ENCODE measurements around the gene DAB1.

The DAB1 gene

DNA sequence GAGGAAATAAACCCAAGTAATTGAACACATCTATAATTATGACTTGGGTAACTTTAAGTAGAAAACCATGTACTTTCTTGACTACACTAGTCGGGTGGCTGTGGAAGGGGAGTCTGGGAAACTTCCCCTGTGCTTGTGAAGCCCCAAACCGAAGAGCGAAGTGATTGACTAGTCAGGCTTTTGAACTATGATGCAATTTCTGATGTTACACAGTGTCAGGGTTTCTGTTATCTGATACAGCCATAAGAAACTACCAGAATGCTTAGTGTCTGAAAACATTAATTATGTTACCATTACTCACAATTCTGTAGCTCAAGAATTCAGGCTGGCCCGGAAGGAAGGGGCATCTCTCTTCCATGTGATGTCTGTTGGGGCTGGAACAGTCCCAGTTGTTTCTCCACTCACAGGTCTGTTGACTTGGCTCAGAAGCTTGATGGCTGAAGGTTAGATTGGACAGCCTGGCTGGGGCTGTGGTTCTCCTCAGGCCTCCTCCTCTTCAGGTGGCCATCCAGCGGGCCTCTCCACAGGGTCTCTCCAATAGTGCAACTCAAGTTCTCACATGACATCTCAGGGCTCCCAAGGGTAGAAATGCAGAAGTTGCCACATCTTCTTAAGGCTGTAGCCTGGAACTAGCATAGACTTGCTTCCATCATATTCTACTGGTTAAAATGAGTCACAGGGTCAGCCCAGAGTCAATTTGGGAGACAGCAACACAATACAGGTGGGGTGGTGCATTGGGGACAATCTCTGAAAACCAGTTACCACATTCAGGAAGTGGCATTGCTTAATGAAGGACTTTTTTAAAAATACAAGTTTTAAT lies 449.7 kb downstream of the DAB1 start:
- DNase-seq (ENCODE audit: low spot score) = no peak

DNA sequence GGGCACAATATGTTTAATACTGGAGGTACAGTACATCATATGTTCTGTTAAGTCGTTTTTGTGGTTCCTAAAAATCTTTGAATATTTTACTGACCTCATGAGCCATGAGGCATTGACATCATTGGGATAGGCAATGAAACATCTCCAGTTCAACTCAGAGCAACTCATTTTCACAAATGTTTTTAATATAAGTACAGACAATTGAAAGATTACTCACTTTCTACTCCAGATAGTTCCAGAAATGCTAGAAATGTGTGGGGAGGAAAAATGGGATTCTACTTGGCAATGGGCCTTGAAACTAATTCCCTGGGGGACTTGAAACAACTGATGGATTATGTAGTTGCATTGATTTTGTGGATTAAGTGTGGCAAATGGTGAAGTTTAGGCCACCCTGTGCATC lies 450.9 kb downstream of the DAB1 start:
- no peak for DNase-seq (ENCODE audit: low spot score)

DNA sequence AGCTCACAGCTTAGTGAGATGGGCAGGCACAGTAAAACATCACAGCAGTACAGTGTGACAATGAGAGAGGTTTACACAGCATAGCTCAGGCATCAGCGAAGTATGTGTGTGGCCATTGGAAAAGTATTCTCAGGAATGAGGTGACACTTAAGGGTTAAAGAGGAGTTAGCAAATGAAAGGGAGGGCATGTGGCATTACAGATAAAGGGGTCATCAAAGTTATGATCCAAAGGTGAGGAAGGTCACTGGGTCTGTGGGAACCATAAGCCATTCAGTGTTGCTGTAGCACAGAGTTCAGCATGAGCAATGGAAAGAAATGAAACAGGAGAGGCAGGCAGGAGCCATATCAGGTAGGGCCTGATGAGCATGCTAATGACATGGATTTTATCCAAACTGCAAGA lies 453.6 kb downstream of the DAB1 start:
- no peak for DNase-seq (ENCODE audit: low spot score)

DNA sequence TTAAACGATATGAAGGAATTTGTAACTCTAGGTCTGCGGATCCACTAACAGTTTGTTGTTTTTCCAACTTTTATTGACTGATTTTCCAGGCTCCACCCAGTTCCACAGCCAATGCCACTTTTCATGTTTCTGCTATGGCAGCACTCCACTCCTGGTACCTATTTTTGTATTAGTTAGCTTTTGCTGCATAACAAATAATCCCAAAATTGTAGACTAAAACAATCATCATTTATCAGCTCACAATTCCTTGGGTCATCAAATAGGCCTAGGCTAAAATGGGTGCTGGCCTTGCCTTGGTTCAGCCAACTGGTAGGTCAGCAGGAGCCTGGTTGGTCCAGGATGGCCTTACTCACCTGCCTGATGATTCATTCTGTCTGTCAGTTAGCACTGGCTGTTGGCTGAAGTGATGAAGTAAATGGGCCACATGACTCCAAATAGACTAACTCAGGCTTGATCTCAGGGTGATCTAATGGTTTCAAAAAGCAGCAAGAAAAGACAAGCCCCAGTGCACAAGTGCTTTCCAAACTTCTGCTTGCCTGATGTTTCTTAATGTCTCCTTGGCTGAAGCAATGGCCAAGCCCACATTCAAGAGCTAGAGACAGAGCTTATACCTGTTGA lies 454.9 kb downstream of the DAB1 start:
- no peak for DNase-seq (ENCODE audit: low spot score)

DNA sequence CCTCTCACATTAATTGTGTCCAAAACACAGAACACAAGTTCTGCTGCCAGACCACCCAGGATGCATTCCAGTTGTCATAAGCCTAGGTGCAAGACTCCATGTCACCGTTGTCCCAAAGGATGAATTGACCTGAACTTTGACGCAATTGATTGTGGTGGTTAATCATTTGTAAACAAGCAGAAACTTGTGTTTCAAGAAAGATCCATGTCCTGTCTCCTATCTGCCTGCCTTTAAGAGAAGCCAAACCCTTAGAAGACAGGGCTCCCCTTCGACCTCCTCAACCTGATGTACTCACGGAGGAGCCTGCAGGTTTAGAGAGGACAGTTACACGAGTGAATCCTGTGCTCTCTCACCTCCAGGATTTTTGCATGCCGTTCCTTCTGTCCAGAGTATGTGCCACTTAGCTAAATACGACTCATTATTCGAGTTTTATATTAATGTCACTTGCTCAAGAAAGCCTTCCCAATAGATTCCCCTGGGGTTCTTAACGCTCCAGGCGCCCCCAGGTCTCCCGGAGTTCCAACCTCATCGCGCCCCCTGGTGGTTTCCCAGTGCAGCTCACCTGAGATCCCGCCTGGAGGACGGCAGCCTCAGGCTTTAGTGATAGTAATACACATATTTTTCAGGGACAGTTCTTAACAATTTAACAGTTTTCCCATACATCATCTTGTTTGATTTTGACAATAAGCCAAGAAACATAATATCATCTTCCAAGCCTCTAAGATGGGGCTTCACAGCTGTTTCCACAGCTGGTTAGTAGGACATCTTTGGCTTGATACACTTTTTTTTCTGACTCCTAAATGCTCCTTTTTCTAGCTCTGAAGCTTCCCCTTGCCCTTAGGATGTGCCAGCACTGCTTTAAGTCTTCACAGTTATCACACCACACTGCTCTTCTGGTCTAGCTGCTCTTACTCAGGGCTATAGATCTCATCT lies 455.7 kb downstream of the DAB1 start:
- peak; percentile 40 for DNase-seq (ENCODE audit: low spot score)

DNA sequence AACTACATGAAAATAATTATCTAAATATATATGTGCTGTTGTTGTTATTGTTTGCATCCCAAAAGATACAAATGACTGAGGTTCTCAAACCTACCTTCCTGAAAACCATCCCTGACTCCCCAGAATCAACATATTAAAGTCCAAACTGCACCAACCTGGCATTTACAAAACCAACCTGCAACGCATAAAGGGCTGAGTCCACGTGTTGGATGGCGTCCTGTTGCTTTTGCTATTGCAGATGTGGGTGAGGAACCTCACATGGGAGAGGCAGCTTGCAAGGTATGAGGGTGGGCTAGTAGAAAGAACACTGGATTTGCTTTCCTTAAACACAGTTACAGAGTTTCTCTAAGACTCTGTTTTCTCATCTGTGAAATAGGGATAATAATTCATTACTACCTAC lies 456.5 kb downstream of the DAB1 start:
- no peak for DNase-seq (ENCODE audit: low spot score)

DNA sequence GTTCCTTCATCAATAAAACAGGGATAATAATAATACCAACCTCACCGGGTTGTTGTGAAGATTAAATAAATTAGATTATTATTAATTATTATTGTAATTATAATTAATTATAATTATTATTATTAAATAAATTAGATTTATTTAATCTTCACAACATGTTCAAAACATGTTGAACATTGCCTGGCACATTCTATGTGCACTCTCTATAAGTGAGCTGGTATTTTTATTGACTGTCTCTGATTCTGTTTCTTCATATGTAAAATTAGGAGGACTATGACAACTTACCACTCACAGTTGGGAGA lies 457.2 kb downstream of the DAB1 start:
- DNase-seq (ENCODE audit: low spot score) = no peak

DNA sequence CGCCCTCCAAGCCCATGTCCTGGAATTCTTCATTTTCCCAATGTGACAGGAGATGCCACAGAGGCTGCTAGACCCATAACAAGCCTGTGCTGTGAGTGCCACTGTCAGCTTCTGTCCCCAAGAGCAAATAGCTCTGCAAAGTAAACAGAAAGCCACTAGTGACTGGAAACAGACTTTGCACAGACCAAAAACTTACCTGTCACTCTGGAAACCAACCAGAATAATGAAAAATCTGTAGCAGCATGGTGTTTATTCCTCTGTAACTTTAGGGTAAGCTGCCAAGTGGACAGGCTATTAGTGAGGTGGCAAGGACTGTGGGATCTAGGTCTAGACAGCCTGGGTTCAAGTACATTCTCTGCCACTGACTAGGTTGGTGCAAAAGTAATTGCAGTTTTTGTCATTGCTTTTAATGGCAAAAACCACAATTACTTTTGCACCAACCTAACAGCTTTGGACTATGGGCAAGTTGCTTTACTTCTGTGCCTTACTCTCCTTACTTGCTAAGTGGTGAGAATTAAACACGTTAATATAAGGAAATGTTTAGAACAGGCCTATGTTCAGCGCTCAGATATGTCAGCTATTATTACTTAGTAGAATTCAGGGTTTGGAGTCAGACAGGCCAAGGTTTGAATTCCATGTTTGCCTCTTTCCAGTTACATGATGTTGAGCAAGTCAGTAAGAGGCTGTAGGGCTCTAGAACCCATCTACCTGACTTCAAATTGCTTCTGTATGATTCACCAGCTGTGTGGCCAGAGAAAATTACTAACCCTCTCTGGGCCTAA lies 457.8 kb downstream of the DAB1 start, which contains the start of gene C8B:
C8B (minus strand) TSS at position 100 of the 782 bp plus-strand sequence; CDS start at position 33, 67 bp downstream.
- DNase-seq (ENCODE audit: low spot score) = no peak

DNA sequence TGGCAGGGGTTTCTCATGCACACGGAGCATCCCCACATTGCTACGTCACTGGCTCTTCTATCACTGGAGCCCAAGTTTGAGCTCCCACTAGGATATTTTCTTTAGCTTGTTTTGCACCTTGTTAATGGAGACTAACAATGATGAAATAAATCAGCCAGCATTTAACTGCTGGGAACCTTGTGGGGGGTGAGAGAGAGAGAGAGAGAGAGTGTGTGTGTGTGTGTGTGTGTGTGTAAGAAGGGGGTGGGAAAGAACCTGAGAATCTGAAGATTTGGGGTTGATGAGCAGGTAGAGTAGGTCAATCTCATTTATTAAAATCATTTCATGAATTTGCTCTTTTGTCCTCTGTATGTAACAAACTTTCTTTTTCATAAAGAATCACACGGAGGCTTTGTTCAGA lies 458.7 kb downstream of the DAB1 start:
- no peak for DNase-seq (ENCODE audit: low spot score)

DNA sequence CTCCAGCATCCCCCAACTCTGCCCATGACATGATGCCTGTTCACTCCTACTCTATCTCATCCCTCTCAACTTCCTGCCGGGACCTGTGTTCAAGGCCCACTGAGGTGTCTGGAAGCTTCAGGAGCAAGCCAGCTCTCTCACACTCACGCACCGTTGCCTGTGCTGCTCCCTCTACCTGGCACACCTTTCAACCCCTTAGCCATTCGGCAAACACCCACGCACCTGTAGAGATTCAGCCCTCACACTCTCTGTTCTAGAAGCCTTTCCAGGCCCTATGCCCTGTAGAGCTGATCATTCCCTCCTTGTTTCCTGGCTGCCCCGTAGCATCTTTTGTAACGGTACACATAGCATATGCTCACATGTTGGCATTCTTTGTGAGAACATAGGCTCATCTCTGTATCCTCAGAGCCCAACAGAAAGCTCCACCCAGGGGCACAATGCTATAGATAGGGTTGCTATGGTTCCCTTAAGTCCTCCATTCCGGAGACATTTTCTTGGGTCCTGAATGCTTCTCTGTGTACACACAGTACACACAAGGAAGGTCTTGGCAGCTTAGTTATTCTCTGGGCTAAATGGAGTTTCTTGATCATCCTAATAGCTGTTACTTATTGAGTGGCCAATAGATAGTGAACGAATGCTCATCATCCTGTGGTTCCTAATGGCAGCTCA lies 459.4 kb downstream of the DAB1 start:
- no peak for DNase-seq (ENCODE audit: low spot score)

DNA sequence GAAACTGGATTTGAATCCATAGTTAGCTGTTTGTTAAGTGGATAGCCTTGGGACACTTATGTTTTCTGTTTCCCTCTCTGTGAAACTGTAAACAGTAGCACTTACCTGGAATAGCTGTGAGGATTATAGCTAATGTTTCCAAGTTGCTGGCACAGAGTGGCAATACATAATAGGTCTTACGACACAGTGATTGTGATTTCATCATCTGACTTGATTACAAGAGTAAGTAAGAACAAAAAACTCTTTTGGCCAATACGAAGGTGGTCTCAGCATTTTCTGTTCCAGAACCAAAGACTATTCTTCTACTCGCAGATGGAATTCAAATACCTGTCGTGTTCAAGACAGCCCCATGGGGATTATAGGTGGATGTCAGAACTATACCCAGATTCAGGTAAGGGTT lies 460.2 kb downstream of the DAB1 start:
- no peak for DNase-seq (ENCODE audit: low spot score)

DNA sequence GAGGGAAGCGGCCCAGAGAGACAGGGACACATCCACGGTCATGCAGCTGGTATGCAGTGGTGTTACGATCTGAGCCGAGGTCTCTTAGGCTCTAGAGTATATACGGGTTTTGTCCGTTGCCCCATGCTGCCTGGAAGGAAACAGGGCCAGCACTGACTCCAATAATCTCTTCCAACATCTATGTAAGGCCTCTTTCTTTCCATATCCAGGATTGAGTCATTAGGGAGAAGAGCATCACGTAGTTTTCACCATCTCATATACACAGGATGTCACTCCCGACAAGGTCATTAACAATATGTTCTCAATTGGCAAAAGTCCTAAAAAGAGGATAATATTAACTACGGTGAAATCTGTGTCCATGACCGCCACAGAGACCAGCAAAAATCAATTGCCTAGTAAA lies 462.4 kb downstream of the DAB1 start:
- no peak for DNase-seq (ENCODE audit: low spot score)

DNA sequence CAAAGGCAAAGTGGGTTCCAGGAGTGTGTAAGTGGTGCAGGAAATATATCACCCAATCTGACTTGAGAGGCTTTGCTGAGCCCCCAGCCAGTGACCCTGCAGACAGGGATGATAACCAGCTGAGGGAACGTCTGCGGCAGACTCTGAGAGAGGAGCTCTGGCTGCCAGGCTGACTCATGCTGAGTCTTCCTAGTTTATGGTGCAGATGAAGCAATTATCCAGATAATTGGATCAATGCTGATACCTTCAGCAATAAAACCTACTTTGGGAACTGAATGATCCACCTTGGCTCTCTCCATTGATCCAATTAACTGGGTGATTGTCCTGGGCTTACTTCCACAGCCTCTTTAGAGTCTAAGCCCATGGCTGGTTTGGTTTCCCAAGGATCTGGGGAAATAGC lies 465.3 kb downstream of the DAB1 start:
- no peak for DNase-seq (ENCODE audit: low spot score)

DNA sequence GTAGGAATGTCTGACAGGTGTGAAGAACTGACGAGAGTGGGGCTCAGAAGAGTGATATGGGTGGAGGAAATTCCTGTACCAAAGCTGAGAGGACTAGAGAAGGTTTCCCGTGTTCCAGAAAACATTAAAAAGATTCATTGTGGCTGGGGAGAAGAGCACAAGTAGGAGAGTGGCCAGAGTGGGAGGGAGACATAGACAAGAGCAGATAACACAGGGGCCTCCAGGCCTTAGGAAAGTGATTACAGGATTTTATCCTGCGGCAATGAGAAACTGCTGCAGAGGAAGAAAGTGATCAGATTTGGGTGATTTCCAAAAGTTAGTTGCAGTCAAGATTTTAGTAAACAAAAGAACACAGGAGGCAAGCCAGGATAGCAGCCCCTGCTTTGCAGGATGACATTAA lies 465.9 kb downstream of the DAB1 start:
- DNase-seq (ENCODE audit: low spot score) = no peak

DNA sequence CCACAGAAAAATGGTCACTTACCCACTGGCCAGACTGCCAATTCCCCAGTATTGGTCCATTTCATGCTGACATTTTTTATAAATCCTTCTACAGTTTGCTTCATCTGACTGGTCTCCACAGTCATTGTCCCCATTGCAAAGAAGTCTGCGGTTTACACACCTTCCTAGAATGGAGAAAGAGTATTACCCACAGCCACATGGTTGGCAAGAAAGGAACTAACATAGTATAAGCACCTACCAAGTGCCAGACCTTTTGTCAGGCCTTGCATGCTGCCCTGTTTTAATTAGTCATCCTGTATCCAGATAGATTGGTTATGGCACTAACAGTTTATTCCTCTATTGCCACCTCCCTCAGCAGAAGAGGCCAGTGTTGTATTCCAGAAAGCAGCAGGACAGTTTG lies 469.2 kb downstream of the DAB1 start:
- DNase-seq (ENCODE audit: low spot score) = no peak

DNA sequence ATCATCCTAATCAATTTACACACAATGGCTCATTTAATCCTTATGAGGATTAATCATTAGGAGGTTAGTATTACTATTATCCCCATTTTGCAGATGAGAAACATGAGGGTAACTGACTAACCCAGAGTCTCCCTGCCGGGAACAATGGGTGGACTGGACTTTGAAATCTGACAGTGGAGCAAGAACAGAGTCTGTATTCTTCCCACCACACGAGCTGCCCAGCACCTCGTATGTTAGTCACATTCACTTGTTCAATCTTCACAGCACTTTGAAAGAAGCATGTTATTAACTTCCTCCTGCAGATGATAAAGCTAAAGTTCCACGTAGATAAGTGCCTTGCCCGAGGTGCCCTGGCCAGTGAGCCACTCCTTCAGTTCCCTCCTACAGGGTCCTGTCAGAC lies 470.5 kb downstream of the DAB1 start:
- no peak for DNase-seq (ENCODE audit: low spot score)

DNA sequence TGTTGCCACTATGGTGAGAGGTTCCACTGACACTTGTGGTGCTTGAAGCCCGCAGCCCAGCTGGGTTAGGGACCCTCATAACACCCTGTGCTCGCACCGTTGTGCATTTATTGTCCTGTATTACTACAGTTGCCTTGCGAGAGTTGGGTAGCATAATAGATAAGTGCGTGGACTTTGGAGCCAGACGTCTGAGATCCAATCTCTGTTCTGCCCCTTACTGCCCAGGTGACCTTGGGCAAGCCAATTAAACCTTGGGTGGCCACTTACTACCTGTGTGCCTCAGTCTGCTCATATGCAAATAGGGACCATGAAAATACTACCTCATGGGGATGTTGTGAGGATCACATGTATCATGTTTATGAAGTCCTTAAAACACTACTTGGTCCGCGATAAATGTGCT lies 471.4 kb downstream of the DAB1 start:
- no peak for DNase-seq (ENCODE audit: low spot score)

DNA sequence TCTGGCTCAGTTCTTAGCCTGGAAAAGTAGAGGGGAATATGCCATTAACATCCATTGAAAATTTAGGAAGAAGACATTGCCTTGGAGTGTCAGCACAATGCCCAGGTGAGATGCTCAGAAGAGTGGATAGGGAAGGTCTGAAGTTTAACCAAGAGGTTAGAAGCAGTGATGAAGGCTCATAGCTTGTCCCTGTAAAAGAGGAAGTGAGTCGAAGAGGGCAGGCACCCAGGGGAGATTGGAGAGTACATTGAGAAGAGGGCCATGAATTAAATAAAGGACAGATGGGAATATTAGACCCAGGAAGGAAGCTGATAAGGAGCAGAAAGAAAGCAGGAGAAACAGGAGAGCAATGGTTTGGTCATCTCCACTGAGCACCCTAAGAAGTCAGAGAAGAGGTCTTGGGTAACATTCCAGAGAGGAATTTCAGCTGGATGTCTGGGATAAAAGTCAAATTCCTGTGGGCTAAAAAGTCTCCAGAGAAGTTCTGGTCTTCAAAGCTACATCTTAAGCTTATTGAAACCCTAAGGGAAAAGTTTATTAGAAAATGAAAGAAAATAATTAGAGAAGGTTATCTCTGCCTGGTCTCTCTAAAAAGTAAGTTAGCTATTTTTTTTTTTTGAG lies 475.3 kb downstream of the DAB1 start:
- DNase-seq (ENCODE audit: low spot score) = no peak
